Esophagus muscularis mucosa (tissue), 4 donors: ENCODE data around the gene PAK5. TPM values are rescaled to one million over a fixed set of nuclear protein-coding genes. Genes with fewer than 3 reads are reported as not detected.
A peak's percentile ranks its signal among the peaks of the same experiment; 100 is the strongest.

Source experiments
- DNase-seq: peaks from one replicate; pipeline ENCODE4 v3.0.0-alpha.2; 2017; ENCODE audit errors: extremely low spot score
- H3K27ac ChIP-seq, 4 donors: fragments of 200-600 bp; sonication (generic); replicated peaks in 1 of 4; 1 replicate in 3 of 4; 2 replicates in 1 of 4; pipeline ENCODE4 v1.5.1; 2016 to 2019; ENCODE audit warnings: mild to moderate bottlenecking in 1 of 4
- H3K27me3 ChIP-seq, 4 donors: fragments of 200-600 bp; sonication (generic); one replicate each; pipeline versions ENCODE4 v1.5.1 to v1.6.0; 2016 to 2019
- H3K36me3 ChIP-seq, 4 donors: fragments of 200-600 bp; sonication (generic); one replicate each; pipeline ENCODE4 v1.5.1; 2016 to 2019
- H3K4me1 ChIP-seq, 4 donors: fragments of 200-600 bp; sonication (generic); one replicate each; pipeline ENCODE4 v1.5.1; 2016 to 2019
- H3K4me3 ChIP-seq, 4 donors: fragments of 200-600 bp; sonication (generic); 1 replicate in 2 of 4; 2 replicates in 2 of 4; pipeline ENCODE4 v1.5.1; 2016 to 2019; ENCODE audit warnings: mild to moderate bottlenecking in 4 of 4, moderate library complexity in 1 of 4
- H3K9me3 ChIP-seq, 4 donors: fragments of 200-600 bp; sonication (generic); 1 replicate in 3 of 4; 2 replicates in 1 of 4; pipeline ENCODE4 v1.5.1; 2016 to 2019
- CTCF ChIP-seq, 3 experiments: fragments of 200-600 bp in 2 of 3; fragments of 450-650 bp in 1 of 3; sonication (generic) in 2 of 3; IDR thresholded peaks; one replicate each; pipeline ENCODE4 v1.5.1; 2017 to 2019; ENCODE audit warnings: antibody characterized with exemption in 3 of 3, mild to moderate bottlenecking in 2 of 3, moderate library complexity in 1 of 3
- EP300 ChIP-seq: sonication (generic); formaldehyde crosslinking; IDR thresholded peaks from one replicate; pipeline ENCODE4 v1.6.1; 2017; ENCODE audit warnings: antibody characterized with exemption
- POLR2A ChIP-seq: fragments of 450-650 bp; IDR thresholded peaks from one replicate; pipeline ENCODE4 v1.6.1; 2017; ENCODE audit warnings: antibody characterized with exemption, moderate library complexity, mild to moderate bottlenecking, low read depth
- POLR2AphosphoS5 ChIP-seq, 2 donors: sonication (generic); formaldehyde crosslinking; IDR thresholded peaks; one replicate each; pipeline ENCODE4 v1.6.1; 2017; ENCODE audit warnings: antibody characterized with exemption in 2 of 2
- WGBS: methylation state at CpG from one replicate; pipeline ENCODE4 v1.1.5; 2018; 5-methylcytosine and 5-hydroxymethylcytosine counted together
- intact Hi-C: fragments of 100-400 bp; cut with DNase I; formaldehyde crosslinking; loops from one replicate; pipeline ENCODE4 v1.15.1; 2023
- total RNA-seq, 4 donors: library from RNA; depleted of rRNA; stranded (reverse); fragments of >200 nt; gene quantifications; one replicate each; pipeline versions ENCODE4 v1.1.0 to v1.2.1, GENCODE V29; 2016

Gene PAK5
- total RNA-seq, 4 donors from 2014 or later: 0.06 to 0.42 (median 0.20) TPM

DNA sequence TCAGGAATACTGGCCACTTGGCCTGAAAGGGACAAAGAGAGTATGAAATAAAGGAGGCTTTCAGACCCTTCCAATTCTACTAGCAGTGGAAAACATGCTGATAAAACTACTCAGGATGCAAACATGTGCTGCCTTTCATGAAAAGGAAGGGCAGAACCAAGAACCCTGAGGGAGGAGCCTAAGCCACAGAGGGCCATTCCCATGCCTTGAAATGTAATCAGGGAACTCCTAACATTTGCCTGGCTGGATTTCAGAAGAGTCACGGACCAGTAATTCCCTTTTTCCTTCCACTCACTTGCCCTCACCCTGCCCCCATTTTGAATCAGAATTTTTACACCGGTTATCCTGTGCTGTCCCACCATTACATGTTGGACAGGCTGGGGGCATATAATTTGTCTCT, 208.3 kb downstream of the PAK5 start:
- no peak for DNase-seq
- H3K4me1 ChIP-seq: no peaks in the 10 kb centered on the region
- no peak overlapping the region for H3K4me3 ChIP-seq
- intact Hi-C loops: no loop called here
- H3K27me3 ChIP-seq: peaks cover 0 to 3% (median 0%) of the 10 kb centered on the region in 4 donors
- 53% methylated on average over 2 of the region's 2 CpGs for WGBS
- no peaks in the 10 kb centered on the region for H3K9me3 ChIP-seq
- H3K36me3 ChIP-seq: no peaks in the 10 kb centered on the region
- no peak overlapping the region for H3K27ac ChIP-seq
- no peak for TF ChIP-seq POLR2A
- no peak for TF ChIP-seq POLR2AphosphoS5 (IDR thresholded peaks at IDR 0.05)
- TF ChIP-seq EP300: no peak
- TF ChIP-seq CTCF (IDR thresholded peaks at IDR 0.05): no peak

DNA sequence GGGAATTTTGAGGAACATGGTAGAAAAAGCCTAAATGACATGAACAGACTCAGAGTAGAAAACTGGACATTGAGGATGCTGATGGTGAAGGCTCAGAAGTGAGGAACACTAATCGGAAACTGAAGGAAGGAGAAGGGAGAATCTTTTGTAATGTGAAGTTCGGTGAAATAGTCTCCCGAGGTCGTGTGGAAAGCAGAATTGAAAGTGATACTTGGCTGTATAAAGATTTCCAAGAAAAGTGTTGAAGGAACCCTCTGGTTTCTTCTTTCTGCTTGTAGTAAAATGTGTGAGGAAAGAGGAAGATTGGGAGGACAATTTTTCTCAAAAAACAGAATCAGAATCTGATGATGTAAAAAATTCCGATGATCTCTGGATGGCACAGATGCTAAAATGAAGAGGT, 209.0 kb downstream of the PAK5 start:
- H3K36me3 ChIP-seq: no peaks in the 10 kb centered on the region
- H3K4me3 ChIP-seq: no peak overlapping the region
- H3K9me3 ChIP-seq: no peaks in the 10 kb centered on the region
- no peak overlapping the region for H3K27ac ChIP-seq
- TF ChIP-seq POLR2AphosphoS5 (IDR thresholded peaks at IDR 0.05): no peak
- no peak for TF ChIP-seq EP300
- no peak for TF ChIP-seq POLR2A
- no peak for TF ChIP-seq CTCF (IDR thresholded peaks at IDR 0.05)
- 81% methylated on average over 5 of the region's 5 CpGs for WGBS
- intact Hi-C loops: no loop called here
- no peak for DNase-seq
- peaks cover 0 to 3% (median 0%) of the 10 kb centered on the region in 4 donors for H3K27me3 ChIP-seq
- H3K4me1 ChIP-seq: no peaks in the 10 kb centered on the region

DNA sequence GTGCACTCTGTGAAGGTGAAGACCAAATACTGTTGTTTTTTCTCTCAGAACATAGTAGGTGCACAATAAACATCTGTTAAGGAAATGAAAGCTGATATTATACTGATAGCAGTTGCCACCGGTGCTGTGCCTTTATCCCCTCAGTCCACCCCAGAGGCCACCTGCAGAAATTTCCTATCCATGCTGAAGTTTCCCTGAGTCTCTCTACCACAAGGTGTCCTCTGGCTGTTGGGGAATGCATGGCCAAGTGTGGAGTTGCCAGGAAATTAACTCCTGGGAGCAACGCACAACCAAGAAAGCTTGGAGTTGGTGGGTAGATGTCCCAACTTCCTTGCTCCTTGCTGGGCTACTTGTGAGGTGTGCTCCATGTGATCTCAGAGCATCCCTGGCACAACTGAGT, 210.3 kb downstream of the PAK5 start:
- Histone ChIP-seq H3K36me3 (no peaks in the 10 kb centered on the region), H3K9me3 (no peaks in the 10 kb centered on the region), H3K27me3 (peaks cover 0 to 3% (median 0%) of the 10 kb centered on the region in 4 donors), H3K4me3 (no peak overlapping the region), H3K27ac (no peak overlapping the region), H3K4me1 (no peaks in the 10 kb centered on the region)
- WGBS: 75% methylated on average over 2 of the region's 2 CpGs
- DNase-seq: no peak
- intact Hi-C loops: no loop called here
- TF ChIP-seq EP300 (no peak), POLR2AphosphoS5 (IDR thresholded peaks at IDR 0.05) (no peak), POLR2A (no peak), CTCF (IDR thresholded peaks at IDR 0.05) (no peak)

- DNase-seq: no peak
- intact Hi-C loops: no loop called here
- Histone ChIP-seq H3K9me3 (peaks cover 0 to under 1% (median 0%) of the 10 kb centered on the region in 4 donors), H3K4me3 (no peak overlapping the region), H3K36me3 (no peaks in the 10 kb centered on the region), H3K27ac (no peak overlapping the region), H3K27me3 (peaks cover 0 to 3% (median 0%) of the 10 kb centered on the region in 4 donors), H3K4me1 (no peaks in the 10 kb centered on the region)
- TF ChIP-seq POLR2AphosphoS5 (IDR thresholded peaks at IDR 0.05) (no peak), POLR2A (no peak)
These were observed 210.7 kb downstream of the PAK5 start for GRCh38 chr20:9628141-9628540.

- no peaks in the 10 kb centered on the region for H3K4me1 ChIP-seq
- no peak overlapping the region for H3K27ac ChIP-seq
- no peak for TF ChIP-seq POLR2A
- no peak for TF ChIP-seq CTCF (IDR thresholded peaks at IDR 0.05)
- no peak for TF ChIP-seq EP300
- no peak for TF ChIP-seq POLR2AphosphoS5 (IDR thresholded peaks at IDR 0.05)
- no peaks in the 10 kb centered on the region for H3K36me3 ChIP-seq
- intact Hi-C loops: no loop called here
- WGBS: 82% methylated on average over 3 of the region's 3 CpGs
- peaks cover 0 to 5% (median 2%) of the 10 kb centered on the region in 4 donors for H3K9me3 ChIP-seq
- peaks cover 0 to 3% (median 0%) of the 10 kb centered on the region in 4 donors for H3K27me3 ChIP-seq
- peak; percentile 72 for DNase-seq
- H3K4me3 ChIP-seq: no peak overlapping the region
These were observed 211.7 kb downstream of the PAK5 start for GRCh38 chr20:9627219-9627618.
